Fibroblast of upper back skin (primary cell): ENCODE measurements around the gene SURF1.
"Not testable (repeated sequence)": the region's sequence is repeated elsewhere in the genome, so short reads cannot be mapped to it uniquely, and the experiment has no call there.

Experiments used
- DNase-seq: peaks from one replicate; pipeline ENCODE4 v3.0.0-alpha.2; 2013

The SURF1 gene

DNA sequence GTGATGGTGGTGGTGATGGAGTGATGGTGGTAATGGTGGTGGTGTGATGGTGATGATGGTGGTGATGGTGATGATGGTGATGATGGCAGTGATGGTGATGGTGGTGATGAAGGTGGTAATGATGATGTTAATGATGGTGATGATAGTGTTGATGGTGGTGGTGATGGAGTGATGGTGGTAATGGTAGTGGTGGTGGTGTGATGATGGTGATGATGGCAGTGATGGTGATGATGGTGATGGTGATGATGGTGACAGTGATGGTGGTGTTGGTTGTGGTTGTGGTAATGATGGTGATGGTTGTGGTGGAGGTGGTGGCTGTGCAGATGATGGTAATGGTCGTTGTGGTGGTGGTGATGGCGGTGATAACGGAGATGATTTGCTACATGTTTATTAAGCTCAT lies 27.2 kb upstream of the SURF1 start:
- no peak for DNase-seq

- no peak for DNase-seq
Observed at GRCh38 chr9:133382507-133383141, 26.3 kb upstream of the SURF1 start.

DNA sequence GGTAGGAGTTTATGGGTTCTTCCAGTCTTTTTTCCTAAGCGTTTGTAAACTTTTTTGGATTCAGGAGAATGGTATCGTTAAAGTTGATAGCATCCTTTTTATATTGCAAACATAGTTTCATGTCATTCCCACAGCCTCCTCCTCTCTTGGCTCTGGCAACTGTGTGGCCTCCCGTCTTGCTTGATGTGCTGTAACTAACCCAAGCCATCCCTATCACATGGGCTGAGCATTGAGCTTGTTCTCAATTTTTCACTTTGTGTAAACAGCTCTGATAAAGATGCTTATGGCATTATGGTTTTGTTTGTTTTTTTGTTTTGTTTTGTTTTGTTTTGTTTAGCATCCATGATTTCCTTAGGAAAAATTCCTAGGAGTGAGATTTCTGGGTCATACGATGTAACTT lies 24.4 kb upstream of the SURF1 start:
- no peak for DNase-seq

- no peak for DNase-seq
Observed at GRCh38 chr9:133379153-133380086, 23.1 kb upstream of the SURF1 start.

DNA sequence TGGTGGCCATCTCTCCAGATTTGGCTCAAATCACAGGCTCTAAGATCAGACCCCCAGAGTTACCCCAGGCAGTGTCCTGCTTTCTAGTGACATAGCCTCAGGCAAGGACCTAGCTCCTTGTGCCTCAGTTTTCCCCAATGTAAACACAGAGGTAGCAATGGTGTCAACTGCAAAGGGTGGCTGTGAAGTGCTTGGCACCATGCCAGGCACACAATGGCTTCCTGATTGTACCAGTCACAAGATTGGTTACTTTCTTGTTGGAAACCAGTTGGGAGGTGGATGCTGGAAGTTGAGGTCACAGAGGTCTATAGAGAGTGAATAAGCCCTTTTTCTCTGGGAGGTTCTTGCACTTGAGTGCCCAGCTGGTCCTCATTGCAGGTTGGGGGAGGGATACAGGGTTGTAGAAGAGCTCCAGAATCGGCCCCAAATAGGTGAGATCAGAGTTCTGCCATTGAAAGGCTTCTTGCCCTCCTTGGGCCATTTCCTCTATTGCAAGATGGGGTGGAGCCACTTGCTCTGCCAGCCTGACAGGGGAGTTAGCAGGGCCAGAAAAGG lies 22.2 kb upstream of the SURF1 start:
- DNase-seq: no peak

GRCh38 chr9:133377721-133378216 lies 21.5 kb upstream of the SURF1 start:
- peak; percentile 65 for DNase-seq

DNA sequence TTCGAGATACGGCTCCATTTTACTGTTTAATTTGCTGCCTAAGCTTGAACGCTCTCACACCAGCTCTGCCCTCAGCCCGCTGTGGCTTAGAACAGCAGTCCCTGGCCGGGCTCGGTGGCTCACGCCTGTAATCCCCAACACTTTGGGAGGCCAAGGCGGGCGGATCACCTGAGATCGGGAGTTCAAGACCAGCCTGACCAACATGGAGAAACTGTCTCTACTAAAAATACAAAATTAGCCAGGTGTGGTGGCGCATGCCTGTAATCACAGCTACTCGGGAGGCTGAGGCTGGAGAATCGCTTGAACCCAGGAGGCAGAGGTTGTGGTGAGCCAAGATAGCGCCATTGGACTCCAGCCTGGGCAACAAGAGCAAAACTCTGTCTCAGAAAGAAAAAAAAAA lies 21.0 kb upstream of the SURF1 start:
- not testable (repeated sequence) for DNase-seq

GRCh38 chr9:133375724-133376654 lies 19.7 kb upstream of the SURF1 start, which contains the start of the genes STKLD1 and SURF4:
Gene STKLD1 (plus strand): TSS chr9:133376366. CDS start chr9:133376474, 108 bp downstream.
Gene SURF4 (minus strand): TSS chr9:133376060. CDS start chr9:133375969, 91 bp downstream.
- peak; percentile 96 for DNase-seq

- DNase-seq: peak; percentile 44
Observed at GRCh38 chr9:133375116-133375723, 18.9 kb upstream of the SURF1 start.

GRCh38 chr9:133374612-133375115 lies 18.4 kb upstream of the SURF1 start:
- peak; percentile 51 for DNase-seq

DNA sequence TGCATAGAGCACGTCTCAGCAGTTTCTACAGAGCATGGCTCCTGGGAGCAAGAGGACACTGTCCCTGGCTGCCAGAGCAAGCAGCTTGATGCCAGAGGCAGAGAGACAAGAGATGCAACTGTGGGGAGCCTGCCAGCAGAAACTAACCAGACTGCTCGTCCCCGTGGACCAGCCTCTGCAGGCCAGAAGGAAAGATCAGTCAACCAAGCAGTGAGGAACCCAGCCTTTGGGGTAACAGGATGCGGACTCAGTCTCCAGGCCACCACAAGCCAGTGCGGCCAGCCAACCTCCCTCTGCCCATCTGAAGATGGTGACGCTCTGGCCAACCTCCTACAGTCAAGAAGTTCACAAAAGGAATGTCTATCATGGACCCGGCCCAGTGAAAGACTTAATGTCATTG lies 15.9 kb upstream of the SURF1 start:
- DNase-seq: no peak

DNA sequence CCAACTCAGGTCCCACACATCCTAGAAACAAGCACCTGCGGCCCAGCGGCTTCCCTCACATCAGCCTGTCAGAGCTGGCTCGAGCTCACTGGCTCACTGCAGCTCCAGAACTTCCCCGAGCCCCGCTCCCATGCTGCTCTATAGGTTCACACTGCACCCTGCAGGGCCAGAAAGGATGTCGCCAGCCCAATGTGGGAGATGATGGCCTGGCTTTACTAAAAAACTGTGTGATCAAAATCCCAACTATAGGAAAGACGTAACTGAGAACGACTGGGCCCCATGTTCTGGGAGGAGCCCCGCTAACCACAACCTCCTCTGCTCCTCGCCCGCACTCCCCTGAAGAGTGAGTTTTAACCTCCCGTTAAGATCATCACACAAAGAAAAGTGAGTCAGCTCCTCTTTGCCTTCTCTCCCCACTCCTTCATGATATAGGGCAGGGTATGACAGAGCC lies 15.0 kb upstream of the SURF1 start:
- no peak for DNase-seq

DNA sequence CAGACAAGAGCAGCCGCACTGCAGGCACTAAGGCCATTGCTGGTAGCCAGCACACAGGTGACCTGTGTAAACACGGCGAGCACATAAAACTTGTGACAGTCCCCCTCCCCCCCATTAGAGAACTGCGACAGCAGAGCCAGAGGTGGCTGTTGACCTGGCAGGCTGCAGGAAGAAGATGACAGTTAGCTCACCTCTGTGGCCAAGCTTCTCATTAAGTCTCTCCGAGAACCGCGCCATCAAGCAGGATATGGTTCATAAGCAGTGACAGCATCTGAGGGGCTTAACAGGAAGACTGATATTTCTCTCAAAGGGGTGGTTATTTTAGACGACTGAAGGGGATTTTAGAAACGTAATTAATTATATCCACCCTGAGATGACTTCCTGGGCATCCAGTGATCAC lies 14.4 kb upstream of the SURF1 start:
- no peak for DNase-seq

DNA sequence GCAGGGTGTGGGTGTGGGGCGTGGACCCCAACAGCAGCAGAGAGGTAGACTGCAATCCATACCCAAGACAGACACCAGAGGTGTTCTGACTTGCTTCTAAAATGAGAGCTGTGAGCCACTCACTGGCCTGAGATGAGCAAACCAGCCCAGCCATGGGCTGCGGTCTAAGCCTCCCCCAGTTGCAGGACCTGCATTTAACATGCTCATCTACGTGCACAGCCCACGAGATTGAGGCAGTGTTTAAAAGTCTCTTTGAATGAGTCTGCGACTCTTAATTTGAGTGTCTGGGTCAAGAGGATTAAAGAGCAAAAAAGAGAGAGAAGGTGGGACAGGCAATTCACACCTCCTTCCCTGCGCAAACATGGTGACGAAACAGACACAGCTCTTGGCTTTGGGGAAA lies 13.6 kb upstream of the SURF1 start:
- DNase-seq: no peak

GRCh38 chr9:133369422-133369821 lies 13.1 kb upstream of the SURF1 start:
- DNase-seq: no peak

DNA sequence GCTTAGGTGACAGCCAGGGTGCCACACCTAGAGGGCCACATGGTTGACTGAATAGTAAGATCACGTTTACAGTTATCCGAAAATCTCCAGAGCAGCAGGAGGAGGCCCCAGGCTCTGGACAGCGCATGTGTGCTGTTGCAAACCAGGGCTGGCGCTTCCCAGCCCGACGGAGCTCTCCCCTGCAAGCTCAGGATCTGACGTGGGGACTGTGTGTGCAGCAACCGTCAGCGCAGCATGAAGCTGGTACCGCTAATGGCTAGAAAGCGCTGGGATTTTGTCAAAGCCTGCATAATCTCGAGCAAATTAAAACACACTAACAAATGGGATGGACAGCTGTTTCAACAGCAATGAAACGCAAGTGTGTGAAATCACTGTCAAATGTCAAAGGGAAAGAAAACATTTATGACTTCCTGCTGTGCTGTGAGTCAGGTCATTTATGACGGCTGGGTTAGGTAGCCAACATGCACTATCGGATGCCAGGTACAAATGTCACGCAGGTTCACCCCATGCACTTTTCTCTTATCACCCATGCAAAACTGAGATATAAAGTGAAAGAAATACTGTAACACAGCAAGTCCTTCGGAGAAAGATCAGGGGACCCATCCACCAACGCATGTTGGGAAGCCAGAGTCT lies 12.1 kb upstream of the SURF1 start:
- DNase-seq: no peak

DNA sequence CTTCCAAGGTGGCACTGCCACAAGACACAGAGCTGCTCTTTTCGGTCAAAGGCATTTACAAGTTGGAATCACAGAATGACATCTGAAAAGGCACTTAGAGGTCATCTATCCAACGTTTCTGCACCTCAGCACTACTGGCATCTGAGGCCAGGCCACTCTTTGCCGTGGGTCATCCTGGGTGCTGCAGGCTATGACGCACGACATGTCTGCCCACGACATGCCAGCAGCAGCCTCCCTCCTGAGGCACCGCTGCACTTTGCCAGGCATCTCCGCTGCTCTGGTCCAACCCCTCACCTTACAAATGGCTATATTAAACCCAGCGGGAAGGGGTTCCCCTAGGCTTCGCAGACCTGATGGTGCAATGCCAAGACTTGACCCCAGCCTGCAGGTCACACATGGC lies 11.5 kb upstream of the SURF1 start:
- DNase-seq: no peak

GRCh38 chr9:133367221-133367620 lies 10.9 kb upstream of the SURF1 start:
- DNase-seq: no peak

- DNase-seq: no peak
Observed at GRCh38 chr9:133366435-133366834, 10.1 kb upstream of the SURF1 start.

- DNase-seq: no peak
Observed at GRCh38 chr9:133362359-133363044, 6.2 kb upstream of the SURF1 start.
